Measurements from ENCODE around the gene TIMP3.

Gene TIMP3

DNA sequence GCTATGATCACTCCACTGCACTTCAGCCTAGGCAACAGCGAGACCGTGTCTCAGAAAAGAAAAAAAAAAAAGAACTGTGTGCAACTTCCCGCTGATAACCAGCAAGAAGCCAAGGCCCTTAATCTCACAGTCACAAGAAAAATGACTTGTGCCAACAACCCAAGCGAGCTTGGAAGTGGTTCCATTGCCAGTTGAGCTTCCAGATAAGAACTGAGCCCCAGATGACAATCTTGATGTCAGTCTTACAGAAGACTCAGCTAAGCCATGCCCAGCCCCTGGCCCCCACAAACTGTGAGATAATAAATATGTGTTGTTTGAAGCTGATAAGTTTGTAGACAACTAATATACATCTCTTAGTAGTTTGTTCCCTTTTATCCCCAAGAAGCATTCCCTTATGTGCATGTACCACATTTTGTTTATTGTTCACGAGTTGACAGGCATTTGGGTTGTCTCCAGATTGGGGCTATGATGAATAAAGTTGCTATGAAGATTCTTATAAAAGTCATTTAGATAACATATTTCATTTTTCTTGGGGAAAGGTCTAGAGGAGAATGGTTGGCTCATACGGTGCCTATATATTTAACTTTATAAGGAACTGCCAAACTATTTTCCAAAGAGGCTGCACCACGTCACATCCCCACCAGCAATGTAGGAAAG is 85.9 kb downstream of the TIMP3 start:
- Histone ChIP-seq H3F3A (ENCODE audit: low read depth) (no peaks in the 10 kb centered on the region), H3K9me2 (replicated peaks; ENCODE audit: low read depth, low read length) (no peaks in the 10 kb centered on the region), H3K4me1 (ENCODE audit: insufficient read depth, low read length, poor library complexity, severe bottlenecking) (no peaks in the 10 kb centered on the region), H3K9ac (ENCODE audit: low read depth, low read length, poor library complexity, severe bottlenecking) (no peak overlapping the region), H3K9me3 (ENCODE audit: insufficient read depth, low read depth, low read length) (no peaks in the 10 kb centered on the region), H3K79me2 (ENCODE audit: insufficient read depth, low read length) (no peaks in the 10 kb centered on the region), H3K4me2 (ENCODE audit: low read depth, low read length, poor library complexity, severe bottlenecking) (no peak overlapping the region), H3K4me3 (ENCODE audit: low read length, poor library complexity, severe bottlenecking) (no peak overlapping the region), H2AFZ (ENCODE audit: low read length) (no peak overlapping the region), H3K27me3 (ENCODE audit: insufficient read depth, low read length, poor library complexity, severe bottlenecking) (no peaks in the 10 kb centered on the region), H4K20me1 (ENCODE audit: insufficient read depth, low read length, poor library complexity, severe bottlenecking) (no peaks in the 10 kb centered on the region), H3K36me3 (ENCODE audit: insufficient read depth, low read length) (no peaks in the 10 kb centered on the region)
- TF ChIP-seq EZH2phosphoT487 (IDR thresholded peaks at IDR 0.05; ENCODE audit: borderline replicate concordance): no peak
- TF ChIP-seq, protein P1, sequence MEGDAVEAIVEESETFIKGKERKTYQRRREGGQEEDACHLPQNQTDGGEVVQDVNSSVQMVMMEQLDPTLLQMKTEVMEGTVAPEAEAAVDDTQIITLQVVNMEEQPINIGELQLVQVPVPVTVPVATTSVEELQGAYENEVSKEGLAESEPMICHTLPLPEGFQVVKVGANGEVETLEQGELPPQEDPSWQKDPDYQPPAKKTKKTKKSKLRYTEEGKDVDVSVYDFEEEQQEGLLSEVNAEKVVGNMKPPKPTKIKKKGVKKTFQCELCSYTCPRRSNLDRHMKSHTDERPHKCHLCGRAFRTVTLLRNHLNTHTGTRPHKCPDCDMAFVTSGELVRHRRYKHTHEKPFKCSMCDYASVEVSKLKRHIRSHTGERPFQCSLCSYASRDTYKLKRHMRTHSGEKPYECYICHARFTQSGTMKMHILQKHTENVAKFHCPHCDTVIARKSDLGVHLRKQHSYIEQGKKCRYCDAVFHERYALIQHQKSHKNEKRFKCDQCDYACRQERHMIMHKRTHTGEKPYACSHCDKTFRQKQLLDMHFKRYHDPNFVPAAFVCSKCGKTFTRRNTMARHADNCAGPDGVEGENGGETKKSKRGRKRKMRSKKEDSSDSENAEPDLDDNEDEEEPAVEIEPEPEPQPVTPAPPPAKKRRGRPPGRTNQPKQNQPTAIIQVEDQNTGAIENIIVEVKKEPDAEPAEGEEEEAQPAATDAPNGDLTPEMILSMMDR (conservative IDR thresholded peaks at IDR 0.05; ENCODE audit: low read length): no peak

DNA sequence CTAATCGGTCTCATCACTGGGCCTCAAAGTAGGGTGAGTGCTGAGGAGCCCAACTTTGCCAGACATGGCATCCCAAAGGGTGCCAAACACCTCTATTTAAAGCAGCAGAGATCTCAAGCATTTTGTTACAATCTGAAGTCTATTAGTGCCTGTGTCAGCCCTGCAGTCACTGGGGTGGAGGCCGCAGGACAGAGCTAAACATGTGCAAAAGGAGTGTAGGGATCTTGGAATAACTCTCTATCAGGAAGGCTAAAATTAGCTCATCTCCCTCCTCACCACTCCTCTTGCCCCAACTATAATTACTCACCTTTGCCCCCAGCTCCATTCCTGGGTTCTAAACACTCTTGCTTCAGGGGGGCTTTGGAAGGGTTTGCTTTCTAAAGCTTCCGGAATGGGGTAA is 87.5 kb downstream of the TIMP3 start:
- H2AFZ ChIP-seq (ENCODE audit: low read length): no peak overlapping the region
- no peaks in the 10 kb centered on the region for H3K27me3 ChIP-seq (ENCODE audit: insufficient read depth, low read length, poor library complexity, severe bottlenecking)
- H3K4me2 ChIP-seq (ENCODE audit: low read depth, low read length, poor library complexity, severe bottlenecking): no peak overlapping the region
- no peaks in the 10 kb centered on the region for H3K79me2 ChIP-seq (ENCODE audit: insufficient read depth, low read length)
- no peak for TF ChIP-seq EZH2phosphoT487 (IDR thresholded peaks at IDR 0.05; ENCODE audit: borderline replicate concordance)
- TF ChIP-seq, protein P1 (conservative IDR thresholded peaks at IDR 0.05; ENCODE audit: low read length): no peak
- no peaks in the 10 kb centered on the region for H3K4me1 ChIP-seq (ENCODE audit: insufficient read depth, low read length, poor library complexity, severe bottlenecking)
- H3K9ac ChIP-seq (ENCODE audit: low read depth, low read length, poor library complexity, severe bottlenecking): no peak overlapping the region
- H3F3A ChIP-seq (ENCODE audit: low read depth): no peaks in the 10 kb centered on the region
- no peaks in the 10 kb centered on the region for H4K20me1 ChIP-seq (ENCODE audit: insufficient read depth, low read length, poor library complexity, severe bottlenecking)
- no peak overlapping the region for H3K4me3 ChIP-seq (ENCODE audit: low read length, poor library complexity, severe bottlenecking)
- no peaks in the 10 kb centered on the region for H3K9me3 ChIP-seq (ENCODE audit: insufficient read depth, low read depth, low read length)
- H3K9me2 ChIP-seq (replicated peaks; ENCODE audit: low read depth, low read length): no peaks in the 10 kb centered on the region
- H3K36me3 ChIP-seq (ENCODE audit: insufficient read depth, low read length): no peaks in the 10 kb centered on the region

- H3K4me1 ChIP-seq (ENCODE audit: insufficient read depth, low read length, poor library complexity, severe bottlenecking): no peaks in the 10 kb centered on the region
- no peak for TF ChIP-seq EZH2phosphoT487 (IDR thresholded peaks at IDR 0.05; ENCODE audit: borderline replicate concordance)
- TF ChIP-seq, protein P1 (conservative IDR thresholded peaks at IDR 0.05; ENCODE audit: low read length): no peak
- no peaks in the 10 kb centered on the region for H3K9me3 ChIP-seq (ENCODE audit: insufficient read depth, low read depth, low read length)
- H4K20me1 ChIP-seq (ENCODE audit: insufficient read depth, low read length, poor library complexity, severe bottlenecking): no peaks in the 10 kb centered on the region
- H3K9ac ChIP-seq (ENCODE audit: low read depth, low read length, poor library complexity, severe bottlenecking): no peak overlapping the region
- no peaks in the 10 kb centered on the region for H3K36me3 ChIP-seq (ENCODE audit: insufficient read depth, low read length)
- H3K4me3 ChIP-seq (ENCODE audit: low read length, poor library complexity, severe bottlenecking): no peak overlapping the region
- no peaks in the 10 kb centered on the region for H3K79me2 ChIP-seq (ENCODE audit: insufficient read depth, low read length)
- no peak overlapping the region for H3K4me2 ChIP-seq (ENCODE audit: low read depth, low read length, poor library complexity, severe bottlenecking)
- no peaks in the 10 kb centered on the region for H3F3A ChIP-seq (ENCODE audit: low read depth)
- no peak overlapping the region for H2AFZ ChIP-seq (ENCODE audit: low read length)
- no peaks in the 10 kb centered on the region for H3K9me2 ChIP-seq (replicated peaks; ENCODE audit: low read depth, low read length)
- H3K27me3 ChIP-seq (ENCODE audit: insufficient read depth, low read length, poor library complexity, severe bottlenecking): no peaks in the 10 kb centered on the region
Measured at GRCh38 chr22:32896891-32897290, 95.4 kb downstream of the TIMP3 start.
